ENCODE results near the gene NXF2. TPM values are rescaled to one million over a fixed set of nuclear protein-coding genes. Genes with fewer than 3 reads are reported as not detected.

Gene NXF2
- polyA plus RNA-seq: not detected in 2 replicates

GRCh38 chrX:102246893-102247292, at the start of gene NXF2:
Gene NXF2, plus strand, starts transcription at chrX:102247167. Its CDS starts 59,912 bp downstream, at chrX:102307079.

GRCh38 chrX:102214986-102215385, 32.0 kb upstream of the NXF2 start, which contains the start of gene TCP11X1:
Gene TCP11X1, plus strand, starts transcription at chrX:102215301.

Other genes starting within 250 kb of the NXF2 start
- gene TCEAL2, start 121.5 kb upstream of the NXF2 start, polyA plus RNA-seq: 76.8 and 119 TPM in 2 replicates
- 8.2 and 28.3 TPM in 2 replicates for gene TCEAL6, start 104.7 kb upstream of the NXF2 start, polyA plus RNA-seq
- gene BEX5, start 91.2 kb upstream of the NXF2 start, polyA plus RNA-seq: 131 and 252 TPM in 2 replicates
- gene TCP11X1, start 31.9 kb upstream of the NXF2 start, polyA plus RNA-seq: not detected in 2 replicates
- gene NXF2B, start 192.8 kb downstream of the NXF2 start, polyA plus RNA-seq: not detected in 2 replicates
- not detected in 2 replicates for gene TCP11X2, start 224.6 kb downstream of the NXF2 start, polyA plus RNA-seq